GM19240 (cell line): ENCODE data around the gene IGFBP7.
"Not testable (repeated sequence)": the region's sequence is repeated elsewhere in the genome, so short reads cannot be mapped to it uniquely, and the experiment has no call there.

Source experiments
- DNase-seq: peaks from one replicate; pipeline ENCODE4 v3.0.0; 2011; ENCODE audit warnings: low spot score; ENCODE audit not compliant: insufficient read length

Gene IGFBP7

DNA sequence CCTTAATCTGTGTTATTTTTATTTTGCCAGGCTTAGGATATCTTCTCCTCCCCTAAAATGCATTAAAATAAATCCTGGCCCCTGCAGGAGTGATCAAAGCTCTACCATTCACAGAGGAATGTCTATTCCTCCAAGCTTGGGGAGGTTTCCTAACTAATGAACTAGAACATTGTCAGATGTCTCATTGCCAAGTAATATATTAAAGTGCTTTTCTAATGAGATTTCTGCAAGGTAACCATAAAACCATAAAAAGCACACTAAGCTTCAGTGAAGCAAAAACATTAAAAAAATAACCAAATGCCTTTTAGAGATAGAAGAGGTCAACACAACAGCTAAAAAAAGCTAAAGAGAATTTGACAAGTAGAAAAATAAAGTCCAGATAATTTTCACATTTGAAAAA is 34.8 kb downstream of the IGFBP7 start:
- DNase-seq: no peak

- DNase-seq: no peak
Measured at GRCh38 chr4:57074744-57075143, 35.4 kb downstream of the IGFBP7 start.

DNA sequence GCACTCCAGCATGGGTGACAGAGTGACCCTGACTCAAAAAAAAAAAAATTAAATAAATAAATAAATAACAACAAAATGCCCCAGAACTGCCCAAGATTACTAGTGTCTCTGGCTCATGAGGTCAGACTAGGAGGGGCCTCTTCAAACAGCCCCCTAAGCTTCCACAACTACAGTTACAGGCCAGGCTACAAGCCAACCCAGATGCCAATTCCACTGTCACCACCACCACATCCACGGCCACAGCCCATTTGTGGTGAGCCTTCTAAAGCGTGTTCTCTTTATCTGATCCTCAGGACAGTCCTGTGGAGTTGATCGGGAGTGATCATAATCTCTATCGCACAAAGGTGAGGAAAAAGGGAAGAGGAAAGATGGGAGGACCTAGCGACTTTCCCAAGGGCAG is 36.6 kb downstream of the IGFBP7 start:
- no peak for DNase-seq

DNA sequence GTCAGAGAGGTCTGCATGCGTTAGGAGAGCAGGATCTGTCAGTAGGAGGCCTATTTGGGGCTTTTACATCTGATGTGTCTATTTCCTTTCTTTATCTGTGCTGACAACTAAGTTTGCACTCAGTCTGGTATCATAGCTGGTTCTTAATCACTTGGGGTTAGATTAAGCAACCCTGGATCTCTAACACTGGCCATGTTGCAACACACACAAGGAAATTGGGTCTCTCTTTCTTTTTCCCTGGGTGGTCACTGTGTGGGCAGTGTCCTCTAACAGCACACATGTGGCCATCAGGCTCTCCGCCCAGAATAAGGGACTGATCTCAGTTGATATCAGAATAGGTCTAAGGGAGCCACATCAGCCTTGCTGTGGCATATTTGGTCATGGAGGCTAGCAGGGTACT is 38.9 kb downstream of the IGFBP7 start:
- DNase-seq: no peak

DNA sequence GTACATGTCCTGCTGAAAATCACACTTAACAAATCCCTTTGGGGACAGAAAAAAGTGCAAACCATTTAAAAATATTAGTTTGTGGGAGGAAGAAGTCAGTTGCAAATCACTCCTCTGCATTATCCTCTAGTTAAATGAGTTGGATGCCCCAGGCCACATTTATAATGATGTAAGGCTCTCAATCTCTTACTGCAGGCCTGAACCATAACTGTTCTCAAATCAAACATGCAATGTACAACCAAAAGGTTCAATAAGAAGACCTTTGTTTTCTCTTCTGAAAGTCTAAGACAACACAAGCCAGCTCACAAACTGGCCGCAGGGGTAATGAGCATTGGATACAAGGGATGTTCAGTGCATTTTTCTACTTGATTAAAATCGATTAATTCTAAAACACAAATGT is 39.7 kb downstream of the IGFBP7 start:
- DNase-seq: no peak

DNA sequence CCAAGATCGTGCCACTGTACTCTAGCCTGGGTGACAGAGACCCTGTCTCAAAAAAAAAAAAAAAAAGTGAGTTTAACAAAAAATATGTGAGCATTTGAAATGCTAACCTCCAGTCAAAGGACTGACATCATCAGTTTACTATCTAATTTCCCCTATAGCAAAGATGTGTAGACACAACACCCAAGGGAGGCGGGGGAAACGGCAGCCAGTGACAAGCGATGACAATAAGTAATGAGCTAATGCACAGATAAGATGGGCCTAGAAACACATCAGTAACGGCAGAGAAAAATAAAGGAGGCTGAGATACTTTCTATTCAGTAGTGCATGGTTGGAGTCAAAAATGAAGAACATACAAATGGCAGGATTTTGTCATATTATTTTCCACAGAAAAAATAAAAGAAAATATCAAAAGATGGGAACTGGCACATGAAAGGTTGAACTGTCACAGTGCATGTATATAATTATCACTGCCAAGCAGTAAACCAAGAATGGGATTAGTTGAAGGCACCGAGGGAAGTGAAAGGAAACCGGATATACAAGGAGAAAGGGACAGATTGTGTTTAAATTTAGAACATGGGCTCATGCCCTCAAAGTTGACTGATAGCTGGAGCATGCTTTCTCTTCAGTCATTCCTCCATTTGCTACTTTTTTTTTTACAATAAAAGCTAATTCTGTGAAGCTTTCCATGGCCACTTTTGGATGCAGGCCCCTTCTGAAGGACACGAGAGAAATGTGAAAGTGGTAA is 41.8 kb downstream of the IGFBP7 start:
- DNase-seq: no peak

DNA sequence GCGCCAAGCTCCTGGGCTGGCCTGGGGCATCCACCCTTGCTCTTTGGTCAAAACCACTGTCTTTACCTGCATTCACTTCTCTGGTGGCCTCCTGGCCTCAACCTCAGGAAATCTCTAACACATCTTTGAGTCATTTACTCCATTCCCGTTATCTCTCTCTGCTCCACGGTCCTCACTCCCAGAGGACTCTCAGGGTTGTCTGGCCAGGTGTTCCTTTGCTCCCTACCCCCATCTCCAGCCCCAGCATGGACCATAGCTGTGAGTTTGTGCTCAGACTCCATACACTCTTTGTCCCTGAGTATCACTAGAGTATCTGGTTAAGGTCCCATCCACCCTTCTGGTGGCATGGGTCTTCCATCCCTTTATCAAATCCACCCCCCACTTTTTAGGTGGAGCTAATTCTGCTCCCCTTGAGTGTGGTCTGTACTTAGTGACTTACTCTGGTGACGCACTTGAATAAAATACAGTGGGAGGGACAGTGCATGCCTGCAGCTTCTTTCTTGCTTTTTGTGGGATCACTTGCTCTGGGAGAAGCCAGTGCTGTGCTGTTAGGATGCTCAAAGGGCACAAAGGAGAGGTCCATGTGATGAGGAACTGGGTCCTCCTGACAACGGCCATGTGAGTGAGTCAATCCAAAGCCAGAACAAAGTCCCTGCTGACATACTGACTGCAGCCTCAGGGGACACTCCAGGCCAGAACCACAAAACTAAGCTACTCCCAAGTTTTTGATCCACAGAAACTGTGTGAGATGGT is 44.3 kb downstream of the IGFBP7 start:
- DNase-seq: no peak

- DNase-seq: no peak
Measured at GRCh38 chr4:57064811-57065711, 45.1 kb downstream of the IGFBP7 start.

DNA sequence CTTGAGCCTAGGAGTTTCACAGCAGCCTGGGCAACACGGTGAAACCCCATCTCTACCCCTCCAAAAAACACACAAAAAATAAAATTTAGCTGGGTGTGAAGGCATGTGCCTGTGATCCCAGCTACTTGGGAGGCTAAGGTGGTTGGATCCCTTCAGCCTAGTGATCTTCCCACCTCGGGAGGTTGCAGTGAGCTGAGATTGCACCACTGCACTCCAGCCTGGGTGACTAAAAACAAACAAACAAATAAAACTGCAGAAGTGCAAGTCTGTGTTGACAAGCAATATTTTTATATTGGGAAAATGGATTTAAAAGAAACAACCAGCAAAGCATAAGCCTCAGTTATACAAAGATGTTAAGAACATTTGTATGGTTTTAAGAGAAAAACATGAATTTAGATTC is 46.1 kb downstream of the IGFBP7 start:
- DNase-seq: no peak

GRCh38 chr4:57063518-57063917 is 46.7 kb downstream of the IGFBP7 start:
- no peak for DNase-seq

DNA sequence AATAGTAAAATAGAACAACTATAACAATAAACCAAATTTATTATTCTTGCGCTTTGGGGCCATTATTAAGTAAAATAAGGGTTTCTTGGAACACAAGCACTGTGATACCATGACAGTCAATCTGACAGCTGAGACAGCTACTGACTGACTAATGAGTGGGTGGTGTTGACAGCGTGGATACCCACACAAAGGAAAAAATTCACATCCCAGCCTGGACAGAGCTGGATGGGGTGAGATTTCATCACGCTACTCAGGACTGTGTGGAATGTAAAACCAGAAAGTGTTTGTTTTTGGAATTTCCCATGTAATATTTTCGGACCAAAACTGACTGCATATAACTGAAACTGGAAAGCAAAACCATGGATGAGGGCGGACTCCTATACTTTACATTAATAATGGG is 48.8 kb downstream of the IGFBP7 start:
- DNase-seq: no peak

DNA sequence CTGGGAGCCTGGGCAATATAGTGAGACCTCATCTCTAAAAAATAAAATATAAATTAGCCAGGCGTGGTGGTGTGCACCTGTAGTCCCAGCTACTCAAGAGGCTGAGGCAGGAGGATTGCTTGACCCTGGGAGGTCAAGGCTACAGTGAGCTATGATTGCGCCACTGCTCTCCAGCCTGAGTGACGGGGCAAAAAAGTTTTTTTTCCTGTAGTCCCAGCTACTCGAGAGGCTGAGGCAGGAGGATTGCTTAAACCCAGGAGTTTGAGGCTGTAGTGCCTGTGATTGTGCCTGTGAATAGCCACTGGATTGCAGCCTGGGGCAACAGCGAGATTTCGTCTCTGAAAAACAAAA is 49.5 kb downstream of the IGFBP7 start:
- DNase-seq: not testable (repeated sequence)

GRCh38 chr4:57059890-57060716 is 50.1 kb downstream of the IGFBP7 start:
- no peak for DNase-seq

- no peak for DNase-seq
Measured at GRCh38 chr4:57055886-57056285, 54.3 kb downstream of the IGFBP7 start.

GRCh38 chr4:57053508-57053907 is 56.7 kb downstream of the IGFBP7 start:
- DNase-seq: no peak

DNA sequence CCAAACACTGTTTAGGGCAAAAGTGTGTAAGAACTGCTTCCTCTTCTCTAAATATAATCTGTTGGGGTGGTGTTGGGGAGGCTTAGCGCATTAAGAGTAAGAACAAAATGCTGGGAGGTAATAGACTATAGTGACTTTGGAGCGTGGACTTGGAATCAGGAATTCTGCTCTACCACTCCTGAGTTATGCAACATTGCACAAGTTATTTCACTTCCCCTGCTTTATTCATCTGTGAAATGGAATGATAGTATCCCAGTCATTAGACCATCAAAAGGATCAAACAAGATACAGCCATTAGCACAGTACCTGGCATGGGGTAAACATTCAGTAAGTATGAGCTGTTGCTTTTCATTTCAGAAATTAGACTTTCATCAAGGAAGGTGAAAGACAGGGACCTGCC is 58.7 kb downstream of the IGFBP7 start:
- no peak for DNase-seq

- DNase-seq: no peak
Measured at GRCh38 chr4:57051095-57051494, 59.1 kb downstream of the IGFBP7 start.

GRCh38 chr4:57048590-57049304 is 61.4 kb downstream of the IGFBP7 start:
- no peak for DNase-seq

GRCh38 chr4:57047046-57047445 is 63.1 kb downstream of the IGFBP7 start:
- not testable (repeated sequence) for DNase-seq

DNA sequence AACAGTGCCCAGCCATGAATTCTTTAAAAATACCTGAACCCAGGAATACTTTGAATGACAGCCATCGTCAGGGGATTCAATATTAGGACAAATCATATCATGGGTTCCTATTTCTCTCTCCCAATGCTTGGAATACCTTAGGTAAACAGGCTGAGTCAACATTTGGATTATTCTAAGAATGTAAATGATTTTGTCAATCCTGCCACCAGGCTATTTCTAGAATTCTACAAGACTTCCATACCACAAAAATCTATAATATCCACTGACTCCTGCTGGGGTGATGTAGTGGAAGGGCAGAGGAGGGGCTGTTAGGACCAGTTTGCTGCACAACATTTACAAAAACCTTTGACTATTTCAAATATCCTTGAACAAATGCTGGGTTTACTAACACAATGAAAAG is 65.2 kb downstream of the IGFBP7 start:
- DNase-seq: no peak

- no peak for DNase-seq
Measured at GRCh38 chr4:57044279-57044678, 65.9 kb downstream of the IGFBP7 start.
